ENCODE measurements around the gene GBE1. TPM values are rescaled to one million over a fixed set of nuclear protein-coding genes. Genes with fewer than 3 reads are reported as not detected.

GBE1 gene
- total RNA-seq, 2 donors from 2014 or later: 60.1 to 67.1 TPM

DNA sequence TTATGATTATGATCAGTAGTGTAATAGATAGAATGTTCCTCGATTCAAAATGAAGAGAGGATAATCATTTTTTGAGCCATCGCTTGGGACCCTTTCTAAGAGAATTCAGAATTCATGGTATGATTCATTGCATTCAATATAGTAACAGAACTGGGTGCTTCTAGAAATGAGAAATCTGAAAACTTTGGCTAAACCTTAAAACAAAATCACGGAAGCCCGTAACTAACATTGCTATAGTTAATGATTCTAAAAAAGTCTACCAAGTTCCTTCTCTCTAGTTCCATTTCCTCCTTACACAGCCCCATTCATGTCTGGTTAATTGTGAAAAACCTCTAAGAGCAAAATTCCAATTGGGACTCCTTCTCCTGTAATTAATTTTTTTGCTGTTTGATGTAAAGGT, 217.1 kb downstream of the GBE1 start:
- DNase-seq (ENCODE audit: low spot score) (no peak), ATAC-seq (ENCODE audit: insufficient number of reproducible peaks, low FRiP score, low read depth) (no peak)
- Histone ChIP-seq H3K4me3 (no peak overlapping the region), H3K27me3 (replicated peaks; ENCODE audit: insufficient read depth) (no peaks in the 10 kb centered on the region), H3K4me1 (ENCODE audit: control insufficient read depth in 1 of 2, low read depth in 2 of 2) (peaks cover 0 to 14% of the 10 kb centered on the region in 2 donors), H3K36me3 (peaks cover under 1% of the 10 kb centered on the region), H3K27ac (no peak overlapping the region), H3K9me3 (no peaks in the 10 kb centered on the region)
- TF ChIP-seq, protein P1, sequence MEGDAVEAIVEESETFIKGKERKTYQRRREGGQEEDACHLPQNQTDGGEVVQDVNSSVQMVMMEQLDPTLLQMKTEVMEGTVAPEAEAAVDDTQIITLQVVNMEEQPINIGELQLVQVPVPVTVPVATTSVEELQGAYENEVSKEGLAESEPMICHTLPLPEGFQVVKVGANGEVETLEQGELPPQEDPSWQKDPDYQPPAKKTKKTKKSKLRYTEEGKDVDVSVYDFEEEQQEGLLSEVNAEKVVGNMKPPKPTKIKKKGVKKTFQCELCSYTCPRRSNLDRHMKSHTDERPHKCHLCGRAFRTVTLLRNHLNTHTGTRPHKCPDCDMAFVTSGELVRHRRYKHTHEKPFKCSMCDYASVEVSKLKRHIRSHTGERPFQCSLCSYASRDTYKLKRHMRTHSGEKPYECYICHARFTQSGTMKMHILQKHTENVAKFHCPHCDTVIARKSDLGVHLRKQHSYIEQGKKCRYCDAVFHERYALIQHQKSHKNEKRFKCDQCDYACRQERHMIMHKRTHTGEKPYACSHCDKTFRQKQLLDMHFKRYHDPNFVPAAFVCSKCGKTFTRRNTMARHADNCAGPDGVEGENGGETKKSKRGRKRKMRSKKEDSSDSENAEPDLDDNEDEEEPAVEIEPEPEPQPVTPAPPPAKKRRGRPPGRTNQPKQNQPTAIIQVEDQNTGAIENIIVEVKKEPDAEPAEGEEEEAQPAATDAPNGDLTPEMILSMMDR (IDR thresholded peaks at IDR 0.05): no peak

DNA sequence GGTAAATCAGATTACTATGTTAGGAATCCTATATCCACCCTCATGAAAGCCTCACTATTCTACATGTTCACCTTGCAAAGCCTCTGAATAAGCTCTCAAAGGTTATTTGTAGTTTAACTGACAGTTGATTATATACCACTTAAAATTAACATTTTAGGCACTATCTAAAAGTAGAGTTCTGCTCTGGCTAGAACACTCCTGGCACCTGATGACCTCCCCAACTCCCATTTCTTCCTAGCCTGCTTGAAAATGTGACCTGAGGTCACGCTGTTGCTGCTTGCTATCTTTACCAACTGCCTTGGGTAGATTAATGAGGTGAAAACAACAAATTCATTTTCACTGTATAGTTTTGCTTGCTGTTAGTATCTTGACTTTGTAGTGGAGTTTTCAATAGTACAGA, 220.7 kb downstream of the GBE1 start:
- no peaks in the 10 kb centered on the region for H3K9me3 ChIP-seq

DNA sequence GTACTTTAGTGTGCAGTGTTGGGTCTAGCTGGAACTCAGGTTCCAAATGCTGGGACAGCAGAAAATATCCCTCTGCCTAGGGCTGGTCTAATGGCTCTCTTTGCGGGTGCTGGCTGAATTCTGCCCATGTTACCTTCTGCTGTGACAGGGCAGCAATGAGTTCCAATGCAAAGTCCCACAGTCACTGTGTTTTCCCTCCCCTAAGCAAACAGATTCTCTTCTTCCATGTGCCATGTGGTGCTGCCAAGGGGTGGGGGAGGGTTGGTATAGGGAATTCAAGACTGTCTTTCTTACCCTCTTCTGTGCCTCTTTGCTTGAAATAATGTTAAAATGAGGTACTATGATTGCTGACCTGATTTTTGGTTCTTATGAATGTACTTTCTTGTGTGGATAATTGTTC, 229.6 kb downstream of the GBE1 start:
- H3K27me3 ChIP-seq (replicated peaks; ENCODE audit: insufficient read depth): no peaks in the 10 kb centered on the region
- no peaks in the 10 kb centered on the region for H3K9me3 ChIP-seq
- TF ChIP-seq, protein P1 (IDR thresholded peaks at IDR 0.05): no peak
- no peak overlapping the region for H3K27ac ChIP-seq
- no peak overlapping the region for H3K4me3 ChIP-seq
- no peak for DNase-seq (ENCODE audit: low spot score)
- no peaks in the 10 kb centered on the region for H3K4me1 ChIP-seq (ENCODE audit: control insufficient read depth in 1 of 2, low read depth in 2 of 2)
- H3K36me3 ChIP-seq: peaks cover 17% of the 10 kb centered on the region
- ATAC-seq (ENCODE audit: insufficient number of reproducible peaks, low FRiP score, low read depth): no peak

More for the DNA sequence above, 220.7 kb downstream of the GBE1 start:
- Histone ChIP-seq H3K4me3 (no peak overlapping the region), H3K27me3 (replicated peaks; ENCODE audit: insufficient read depth) (no peaks in the 10 kb centered on the region), H3K4me1 (ENCODE audit: control insufficient read depth in 1 of 2, low read depth in 2 of 2) (peaks cover 0 to 9% of the 10 kb centered on the region in 2 donors), H3K27ac (no peak overlapping the region), H3K36me3 (peaks cover 4% of the 10 kb centered on the region)
- TF ChIP-seq, protein P1 (IDR thresholded peaks at IDR 0.05): no peak
- no peak for DNase-seq (ENCODE audit: low spot score)
- no peak for ATAC-seq (ENCODE audit: insufficient number of reproducible peaks, low FRiP score, low read depth)

DNA sequence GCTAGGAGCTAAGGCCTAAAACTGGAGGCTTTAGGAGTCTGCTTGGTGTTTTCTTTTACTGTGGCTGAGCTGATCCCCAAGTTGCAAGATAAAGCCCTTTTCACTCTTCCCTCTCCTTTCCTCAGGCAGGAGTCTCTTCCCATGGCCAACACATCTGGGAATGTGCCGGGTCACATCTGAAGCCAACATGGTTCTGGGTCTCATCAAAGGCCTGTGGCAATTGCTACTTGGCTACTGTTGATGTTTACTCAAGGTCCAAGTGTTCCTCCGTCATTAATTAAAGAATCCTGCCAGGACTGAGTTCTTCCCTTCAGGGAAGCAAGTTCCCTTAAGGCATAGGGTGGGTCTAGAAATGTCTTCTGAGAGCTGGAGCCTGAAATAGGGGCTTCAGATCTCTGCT, 230.2 kb downstream of the GBE1 start:
- Histone ChIP-seq H3K36me3 (peaks cover 17% of the 10 kb centered on the region), H3K27ac (no peak overlapping the region), H3K4me3 (no peak overlapping the region), H3K9me3 (no peaks in the 10 kb centered on the region), H3K4me1 (ENCODE audit: control insufficient read depth in 1 of 2, low read depth in 2 of 2) (no peaks in the 10 kb centered on the region), H3K27me3 (replicated peaks; ENCODE audit: insufficient read depth) (no peaks in the 10 kb centered on the region)
- DNase-seq (ENCODE audit: low spot score) (no peak), ATAC-seq (ENCODE audit: insufficient number of reproducible peaks, low FRiP score, low read depth) (no peak)
- TF ChIP-seq, protein P1 (IDR thresholded peaks at IDR 0.05): no peak

DNA sequence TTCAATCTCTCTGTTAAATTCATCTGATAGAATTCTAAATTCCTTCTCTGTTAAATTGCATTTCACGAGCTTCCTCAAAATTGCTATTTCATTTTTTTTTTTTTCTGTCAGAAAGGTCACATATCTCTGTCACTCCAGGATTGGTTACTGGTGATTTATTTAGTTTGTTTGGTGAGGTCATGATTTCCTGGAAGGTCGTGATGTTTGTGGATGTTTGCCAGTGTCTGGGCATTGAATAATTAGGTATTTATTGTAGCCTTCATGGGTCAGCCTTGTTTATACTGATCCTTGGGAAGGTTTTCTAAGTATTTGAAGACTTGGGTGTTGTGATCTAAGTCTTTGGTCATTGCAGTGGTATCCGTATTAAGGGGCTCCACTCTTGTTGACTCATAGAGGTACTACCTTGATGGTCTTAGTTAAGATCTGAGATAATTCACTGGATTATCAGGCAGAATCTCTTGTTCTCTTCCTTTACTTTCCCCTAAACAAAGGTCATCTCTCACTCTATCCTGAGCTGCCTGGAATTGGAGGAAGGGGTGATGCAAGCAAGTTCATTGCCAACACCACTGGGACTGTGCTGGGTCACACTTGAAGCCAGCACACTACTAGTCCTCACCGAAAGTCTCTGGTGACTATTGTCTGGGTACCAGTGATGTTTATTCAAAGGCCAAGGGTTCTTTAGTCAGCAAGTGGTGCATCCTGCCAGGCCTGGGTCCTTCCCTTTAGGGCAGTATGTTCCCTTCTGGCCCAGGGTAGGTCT, 231.1 kb downstream of the GBE1 start:
- Histone ChIP-seq H3K27me3 (replicated peaks; ENCODE audit: insufficient read depth) (no peaks in the 10 kb centered on the region), H3K36me3 (peaks cover 17% of the 10 kb centered on the region), H3K4me3 (no peak overlapping the region), H3K9me3 (no peaks in the 10 kb centered on the region), H3K27ac (no peak overlapping the region), H3K4me1 (ENCODE audit: control insufficient read depth in 1 of 2, low read depth in 2 of 2) (no peaks in the 10 kb centered on the region)
- DNase-seq (ENCODE audit: low spot score) (no peak), ATAC-seq (ENCODE audit: insufficient number of reproducible peaks, low FRiP score, low read depth) (no peak)
- TF ChIP-seq, protein P1 (IDR thresholded peaks at IDR 0.05): no peak
